Gastroesophageal sphincter (tissue), 3 donors: ENCODE measurements around the gene PAX3.

ENCODE experiments used
- EP300 ChIP-seq: sonication (generic); formaldehyde crosslinking; IDR thresholded peaks from one replicate; pipeline ENCODE4 v1.6.1; 2017; ENCODE audit warnings: antibody characterized with exemption, mild to moderate bottlenecking
- POLR2AphosphoS5 ChIP-seq: sonication (generic); formaldehyde crosslinking; IDR thresholded peaks from one replicate; pipeline ENCODE4 v1.6.1; 2017; ENCODE audit warnings: antibody characterized with exemption
- TF ChIP-seq, protein P1 (sequence below), 4 experiments: fragments of 200-600 bp in 2 of 4; fragments of 450-650 bp in 2 of 4; sonication (generic) in 1 of 4; IDR thresholded peaks; one replicate each; pipeline ENCODE4 v1.5.1; 2017 to 2019; ENCODE audit warnings: antibody characterized with exemption in 4 of 4, mild to moderate bottlenecking in 2 of 4, moderate library complexity in 2 of 4

DNA sequence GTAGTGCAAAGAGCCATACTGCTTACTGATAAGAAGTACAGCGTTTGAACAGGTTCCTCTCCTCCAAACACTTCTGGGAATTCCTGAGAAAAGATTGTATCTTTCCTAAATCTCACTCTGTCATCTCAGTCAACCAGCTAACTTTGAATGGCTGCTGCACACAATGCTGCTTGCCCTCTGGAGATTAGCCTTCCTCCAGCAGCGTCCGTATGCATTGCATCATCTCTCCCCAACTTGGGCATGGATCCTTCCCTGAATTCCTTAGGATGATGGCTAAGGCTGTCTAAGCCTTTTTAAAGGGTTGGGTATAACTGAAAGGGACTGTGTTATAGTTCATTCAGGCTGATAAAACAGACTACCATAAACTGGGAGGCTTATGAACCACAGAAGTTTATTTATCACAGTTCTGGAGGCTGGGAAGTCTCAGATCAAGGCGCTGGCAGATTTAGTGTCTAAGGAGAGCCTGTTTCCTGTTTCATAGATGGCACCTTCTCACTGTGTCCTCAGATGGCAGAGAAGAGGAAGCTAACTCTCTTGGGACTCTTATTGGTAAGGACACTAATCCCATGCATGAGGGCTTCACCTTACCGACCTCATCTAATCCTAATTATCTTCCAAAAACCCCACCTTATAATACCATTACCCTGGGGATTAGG is 105.3 kb downstream of the PAX3 start:
- TF ChIP-seq, protein P1, sequence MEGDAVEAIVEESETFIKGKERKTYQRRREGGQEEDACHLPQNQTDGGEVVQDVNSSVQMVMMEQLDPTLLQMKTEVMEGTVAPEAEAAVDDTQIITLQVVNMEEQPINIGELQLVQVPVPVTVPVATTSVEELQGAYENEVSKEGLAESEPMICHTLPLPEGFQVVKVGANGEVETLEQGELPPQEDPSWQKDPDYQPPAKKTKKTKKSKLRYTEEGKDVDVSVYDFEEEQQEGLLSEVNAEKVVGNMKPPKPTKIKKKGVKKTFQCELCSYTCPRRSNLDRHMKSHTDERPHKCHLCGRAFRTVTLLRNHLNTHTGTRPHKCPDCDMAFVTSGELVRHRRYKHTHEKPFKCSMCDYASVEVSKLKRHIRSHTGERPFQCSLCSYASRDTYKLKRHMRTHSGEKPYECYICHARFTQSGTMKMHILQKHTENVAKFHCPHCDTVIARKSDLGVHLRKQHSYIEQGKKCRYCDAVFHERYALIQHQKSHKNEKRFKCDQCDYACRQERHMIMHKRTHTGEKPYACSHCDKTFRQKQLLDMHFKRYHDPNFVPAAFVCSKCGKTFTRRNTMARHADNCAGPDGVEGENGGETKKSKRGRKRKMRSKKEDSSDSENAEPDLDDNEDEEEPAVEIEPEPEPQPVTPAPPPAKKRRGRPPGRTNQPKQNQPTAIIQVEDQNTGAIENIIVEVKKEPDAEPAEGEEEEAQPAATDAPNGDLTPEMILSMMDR (IDR thresholded peaks at IDR 0.05): no peak
- TF ChIP-seq EP300: no peak
- TF ChIP-seq POLR2AphosphoS5: no peak
